GM12878 (cell line): ENCODE measurements around the gene CCDC9B. TPM values are rescaled to one million over a fixed set of nuclear protein-coding genes. Genes with fewer than 3 reads are reported as not detected.

Experiments
- ATAC-seq: fragments of 200-7000 bp; cut with Tn5 transposase; 3 replicates; pipeline ENCODE4 v1.9.1; 2020; ENCODE audit warnings: mild to moderate bottlenecking, moderate library complexity
- BruUV-seq: library from RNA; stranded (reverse); fragments of 400-500 nt; replicated peaks from 2 replicates; lab custom pipeline; 2021; lab: Mats Ljungman, UMichigan
- CTCF ChIA-PET: fragments of 300-600 bp; sonication (Branson Sonifier 250); formaldehyde crosslinking; extraction: SDS; loops from one replicate; lab custom pipeline; 2021; ENCODE audit warnings: inconsistent platforms; lab: Yijun Ruan, JAX
- POLR2A ChIA-PET: fragments of 350-600 bp; formaldehyde crosslinking; extraction: SDS; loops from one replicate; lab custom pipeline; 2021; ENCODE audit warnings: inconsistent platforms; lab: Charles Lee
- RAD21 ChIA-PET: fragments of 300-600 bp; sonication (Branson Sonifier 250); formaldehyde crosslinking; loops from one replicate; lab custom pipeline; 2023; ENCODE audit warnings: antibody characterized with exemption; ENCODE audit not compliant: unreplicated experiment; lab: Charles Lee
- SMC1A ChIA-PET: fragments of 300-600 bp; sonication (Branson Sonifier 250); formaldehyde crosslinking; loops from one replicate; lab custom pipeline; 2023; ENCODE audit not compliant: unreplicated experiment, uncharacterized antibody; lab: Charles Lee
- DNase-seq: peaks from one replicate; pipeline ENCODE4 v3.0.0-alpha.2; 2011; ENCODE audit warnings: low read depth, low spot score
- FAIRE-seq: peaks from 3 replicates; lab custom pipeline; 2011; peaks lifted over from hg19 to GRCh38; lab: Jason Lieb, UNC
- H2AFZ ChIP-seq: 2 replicates; pipeline ENCODE4 v1.6.0; 2011; ENCODE audit warnings: low read depth, low read length, control low read depth; ENCODE audit not compliant: control insufficient read depth
- H3K27ac ChIP-seq: 2 replicates; pipeline ENCODE4 v1.5.1; 2011; ENCODE audit warnings: control low read depth; ENCODE audit not compliant: control insufficient read depth, insufficient read depth
- H3K27me3 ChIP-seq, 2 experiments: replicated peaks in 1 of 2; 2 replicates each; pipeline versions ENCODE4 v1.6.0 to v1.6.1; 2011; ENCODE audit warnings: low read length in 1 of 2; ENCODE audit not compliant: control insufficient read depth in 2 of 2, insufficient read depth in 2 of 2
- H3K36me3 ChIP-seq, 2 experiments: 2 replicates each; pipeline ENCODE4 v1.5.1; 2011; ENCODE audit warnings: low read length in 1 of 2; ENCODE audit not compliant: control insufficient read depth in 2 of 2, insufficient read depth in 2 of 2
- H3K4me1 ChIP-seq: 2 replicates; pipeline ENCODE4 v1.6.1; 2011; ENCODE audit warnings: mild to moderate bottlenecking, low read length, moderate library complexity, mixed read lengths; ENCODE audit not compliant: control insufficient read depth, insufficient read depth
- H3K4me2 ChIP-seq: 2 replicates; pipeline ENCODE4 v1.6.0; 2011; ENCODE audit warnings: control low read depth; ENCODE audit not compliant: control insufficient read depth, insufficient read depth
- H3K4me3 ChIP-seq: fragments of 200-600 bp; sonication (generic); 2 replicates; pipeline ENCODE4 v1.5.1; 2016
- H3K79me2 ChIP-seq: 2 replicates; pipeline ENCODE4 v1.6.0; 2011; ENCODE audit warnings: low read length; ENCODE audit not compliant: control insufficient read depth, insufficient read depth
- H3K9ac ChIP-seq: 2 replicates; pipeline ENCODE4 v1.8.0; 2011; ENCODE audit warnings: low read length, control low read depth, mixed read lengths; ENCODE audit not compliant: control insufficient read depth, insufficient read depth
- H3K9me3 ChIP-seq: replicated peaks from 3 replicates; pipeline ENCODE4 v1.5.1; 2011; ENCODE audit warnings: mild to moderate bottlenecking, low read length; ENCODE audit not compliant: control insufficient read depth, insufficient read depth
- H4K20me1 ChIP-seq: 2 replicates; pipeline ENCODE4 v1.6.0; 2011; ENCODE audit not compliant: control insufficient read depth, insufficient read depth
- MEF2A ChIP-seq: IDR thresholded peaks from 2 replicates; pipeline ENCODE4 v1.6.1; 2011; ENCODE audit warnings: low read depth, mild to moderate bottlenecking, low read length, moderate library complexity; ENCODE audit not compliant: insufficient read depth
- MEF2B ChIP-seq: fragments of 450-650 bp; IDR thresholded peaks from 2 replicates; pipeline ENCODE4 v1.6.1; 2018; ENCODE audit warnings: mild to moderate bottlenecking, moderate library complexity; ENCODE audit not compliant: partially characterized antibody, poor library complexity, severe bottlenecking
- MTA2 ChIP-seq: fragments of 450-650 bp; IDR thresholded peaks from 2 replicates; pipeline ENCODE4 v1.6.1; 2016; ENCODE audit warnings: low read depth, mild to moderate bottlenecking, moderate library complexity
- MYC ChIP-seq: IDR thresholded peaks from 2 replicates; pipeline ENCODE4 v1.6.1; 2011; ENCODE audit warnings: mild to moderate bottlenecking, low read length, moderate library complexity, inconsistent platforms; ENCODE audit not compliant: insufficient read depth, insufficient replicate concordance, insufficient read length, severe bottlenecking
- NFYB ChIP-seq: IDR thresholded peaks from 2 replicates; pipeline ENCODE4 v1.6.1; 2011; ENCODE audit warnings: low read depth, mild to moderate bottlenecking, low read length, improper control_type of control experiment, moderate library complexity; ENCODE audit not compliant: insufficient read depth
- NR2C1 ChIP-seq: fragments of 450-650 bp; IDR thresholded peaks from 2 replicates; pipeline ENCODE4 v1.6.1; 2017; ENCODE audit warnings: antibody characterized with exemption, mild to moderate bottlenecking, moderate library complexity
- PKNOX1 ChIP-seq: fragments of 450-650 bp; IDR thresholded peaks from 2 replicates; pipeline ENCODE4 v1.6.1; 2016; ENCODE audit warnings: mild to moderate bottlenecking
- PML ChIP-seq: IDR thresholded peaks from 2 replicates; pipeline ENCODE4 v1.6.1; 2012; ENCODE audit warnings: low read length, inconsistent platforms
- SMAD1 ChIP-seq: fragments of 450-650 bp; IDR thresholded peaks from 2 replicates; pipeline ENCODE4 v1.6.1; 2018; ENCODE audit warnings: mild to moderate bottlenecking, low read depth; ENCODE audit not compliant: partially characterized antibody
- SMARCA5 ChIP-seq: fragments of 450-650 bp; IDR thresholded peaks from 2 replicates; pipeline ENCODE4 v1.6.1; 2017; ENCODE audit warnings: mild to moderate bottlenecking
- SREBF2 ChIP-seq: IDR thresholded peaks from 2 replicates; pipeline ENCODE4 v1.6.1; 2012; ENCODE audit warnings: mild to moderate bottlenecking, low read length
- WGBS: methylation state at CpG from one replicate; pipeline ENCODE4 v1.1.6; 2016; ENCODE audit warnings: low lambda C conversion rate; ENCODE audit not compliant: insufficient replicate concordance, insufficient coverage; ENCODE audit errors: missing lambda C conversion rate; 5-methylcytosine and 5-hydroxymethylcytosine counted together
- in situ Hi-C: fragments of 300-500 bp; cut with MboI; formaldehyde crosslinking; loops from 9 replicates; pipeline ENCODE4 v1.14.3; 2018; ENCODE audit warnings: mixed read lengths
- intact Hi-C: fragments of 100-400 bp; cut with micrococcal nuclease; formaldehyde crosslinking; loops from one replicate; pipeline ENCODE4 v1.14.2; 2022; ENCODE audit not compliant: unreplicated experiment
- polyA plus RNA-seq, 11 experiments: library from polyadenylated mRNA; depleted of rRNA in 4 of 11; unstranded in 6 of 11; stranded (reverse) in 5 of 11; fragments of >200 nt; fragmentation: Nextera tagmentation in 4 of 11; fragmentation: Illumina TruSeq in 1 of 11; extraction: Ambion mirVana in 4 of 11; extraction: Trizol in 1 of 11; gene quantifications; 1 replicate in 1 of 11; 2 replicates in 10 of 11; pipeline versions ENCODE4 v1.2.1 to v1.2.3, GENCODE V29; 2011 to 2016; ENCODE audit warnings: inconsistent platforms in 2 of 11, missing spikeins in 2 of 11, low read depth in 1 of 11
- total RNA-seq, 4 experiments: library from RNA; depleted of rRNA in 3 of 4; stranded (reverse); fragments of >200 nt in 3 of 4; fragmentation: Illumina TruSeq in 1 of 4; extraction: Trizol in 1 of 4; gene quantifications; 2 replicates each; pipeline versions ENCODE4 v1.2.1 to v1.2.3, GENCODE V29; 2013 to 2021
- TF ChIP-seq, protein P1 (sequence below): fragments of 450-650 bp; IDR thresholded peaks from 2 replicates; pipeline ENCODE4 v1.6.1; 2016; ENCODE audit warnings: mild to moderate bottlenecking
- TF ChIP-seq, protein P2 (sequence below): IDR thresholded peaks from 2 replicates; pipeline ENCODE4 v1.6.1; 2012; ENCODE audit warnings: mild to moderate bottlenecking, low read depth, low read length

The CCDC9B gene
- total and polyA plus RNA-seq, 10 of the 15 experiments (the other 5 are each of a cell fraction or from before 2014, with no cell fraction given) = 0.01 to 0.08 (median 0.03) TPM; not detected in 6

GRCh38 chr15:40297356-40297755 lies 43.4 kb downstream of the CCDC9B start:
- no peaks in the 10 kb centered on the region for H3K36me3 ChIP-seq
- SMC1A ChIA-PET = interaction anchor here (0.5 kb wide), 1 partner anchor 20 kb away, joined by 3 read pairs; no protein-coding TSS in a partner anchor

More at GRCh38 chr15:40297356-40297755, 43.4 kb downstream of the CCDC9B start:
- no peaks in the 10 kb centered on the region; the same call in 2 of the 3 replicates for H3K9me3 ChIP-seq
- FAIRE-seq (no peak), DNase-seq (no peak), ATAC-seq (no peak)
- BruUV-seq = no TSS peak
- in situ Hi-C loops = no loop called here
- no peak overlapping the region for H3K4me2 ChIP-seq
- no peak overlapping the region for H3K9ac ChIP-seq
- ChIA-PET POLR2A (no interaction called here), CTCF (no interaction called here), RAD21 (no interaction called here)
- no peaks in the 10 kb centered on the region for H3K79me2 ChIP-seq
- no peaks in the 10 kb centered on the region for H3K4me1 ChIP-seq
- no peak overlapping the region for H3K27ac ChIP-seq
- H3K27me3 ChIP-seq = no peaks in the 10 kb centered on the region; a peak in 2 of 4 replicates
- 66% methylated on average over 10 of the region's 10 CpGs for WGBS
- H4K20me1 ChIP-seq = no peaks in the 10 kb centered on the region
- intact Hi-C loops = no loop called here
- no peak overlapping the region for H2AFZ ChIP-seq
- no peak overlapping the region for H3K4me3 ChIP-seq
- TF ChIP-seq SREBF2 = no peak
- TF ChIP-seq MEF2B = no peak
- no peak for TF ChIP-seq PML
- TF ChIP-seq PKNOX1 = no peak
- TF ChIP-seq SMAD1 = no peak
- no peak for TF ChIP-seq SMARCA5
- TF ChIP-seq NFYB = no peak
- TF ChIP-seq, protein P1, sequence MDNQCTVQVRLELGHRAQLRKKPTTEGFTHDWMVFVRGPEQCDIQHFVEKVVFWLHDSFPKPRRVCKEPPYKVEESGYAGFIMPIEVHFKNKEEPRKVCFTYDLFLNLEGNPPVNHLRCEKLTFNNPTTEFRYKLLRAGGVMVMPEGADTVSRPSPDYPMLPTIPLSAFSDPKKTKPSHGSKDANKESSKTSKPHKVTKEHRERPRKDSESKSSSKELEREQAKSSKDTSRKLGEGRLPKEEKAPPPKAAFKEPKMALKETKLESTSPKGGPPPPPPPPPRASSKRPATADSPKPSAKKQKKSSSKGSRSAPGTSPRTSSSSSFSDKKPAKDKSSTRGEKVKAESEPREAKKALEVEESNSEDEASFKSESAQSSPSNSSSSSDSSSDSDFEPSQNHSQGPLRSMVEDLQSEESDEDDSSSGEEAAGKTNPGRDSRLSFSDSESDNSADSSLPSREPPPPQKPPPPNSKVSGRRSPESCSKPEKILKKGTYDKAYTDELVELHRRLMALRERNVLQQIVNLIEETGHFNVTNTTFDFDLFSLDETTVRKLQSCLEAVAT = no peak
- no peak for TF ChIP-seq MYC
- no peak for TF ChIP-seq MEF2A
- no peak for TF ChIP-seq MTA2
- TF ChIP-seq, protein P2, sequence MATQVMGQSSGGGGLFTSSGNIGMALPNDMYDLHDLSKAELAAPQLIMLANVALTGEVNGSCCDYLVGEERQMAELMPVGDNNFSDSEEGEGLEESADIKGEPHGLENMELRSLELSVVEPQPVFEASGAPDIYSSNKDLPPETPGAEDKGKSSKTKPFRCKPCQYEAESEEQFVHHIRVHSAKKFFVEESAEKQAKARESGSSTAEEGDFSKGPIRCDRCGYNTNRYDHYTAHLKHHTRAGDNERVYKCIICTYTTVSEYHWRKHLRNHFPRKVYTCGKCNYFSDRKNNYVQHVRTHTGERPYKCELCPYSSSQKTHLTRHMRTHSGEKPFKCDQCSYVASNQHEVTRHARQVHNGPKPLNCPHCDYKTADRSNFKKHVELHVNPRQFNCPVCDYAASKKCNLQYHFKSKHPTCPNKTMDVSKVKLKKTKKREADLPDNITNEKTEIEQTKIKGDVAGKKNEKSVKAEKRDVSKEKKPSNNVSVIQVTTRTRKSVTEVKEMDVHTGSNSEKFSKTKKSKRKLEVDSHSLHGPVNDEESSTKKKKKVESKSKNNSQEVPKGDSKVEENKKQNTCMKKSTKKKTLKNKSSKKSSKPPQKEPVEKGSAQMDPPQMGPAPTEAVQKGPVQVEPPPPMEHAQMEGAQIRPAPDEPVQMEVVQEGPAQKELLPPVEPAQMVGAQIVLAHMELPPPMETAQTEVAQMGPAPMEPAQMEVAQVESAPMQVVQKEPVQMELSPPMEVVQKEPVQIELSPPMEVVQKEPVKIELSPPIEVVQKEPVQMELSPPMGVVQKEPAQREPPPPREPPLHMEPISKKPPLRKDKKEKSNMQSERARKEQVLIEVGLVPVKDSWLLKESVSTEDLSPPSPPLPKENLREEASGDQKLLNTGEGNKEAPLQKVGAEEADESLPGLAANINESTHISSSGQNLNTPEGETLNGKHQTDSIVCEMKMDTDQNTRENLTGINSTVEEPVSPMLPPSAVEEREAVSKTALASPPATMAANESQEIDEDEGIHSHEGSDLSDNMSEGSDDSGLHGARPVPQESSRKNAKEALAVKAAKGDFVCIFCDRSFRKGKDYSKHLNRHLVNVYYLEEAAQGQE = no peak
- TF ChIP-seq NR2C1 = no peak
